ENCODE measurements around the gene CHRND. TPM values are rescaled to one million over a fixed set of nuclear protein-coding genes. Genes with fewer than 3 reads are reported as not detected.

Gene CHRND
- total and polyA plus RNA-seq, 2 donors, result 0.43 to 0.57 TPM

- no peaks in the 10 kb centered on the region for H3K36me3 ChIP-seq (ENCODE audit: control insufficient read depth in 2 of 2, insufficient read depth in 2 of 2, low read length in 1 of 2)
- H3K27ac ChIP-seq (ENCODE audit: low read depth in 1 of 2, low read length in 1 of 2), result no peak overlapping the region
- H3K4me3 ChIP-seq (ENCODE audit: low read length in 2 of 2), result no peak overlapping the region
- WGBS, result 95% methylated on average over 10 of the region's 10 CpGs
- H3K27me3 ChIP-seq (ENCODE audit: control insufficient read depth in 2 of 2, insufficient read depth in 1 of 2, low read length in 1 of 2), result peaks cover 0 to 51% of the 10 kb centered on the region in 2 donors
- H3K4me1 ChIP-seq (ENCODE audit: control insufficient read depth in 2 of 2, insufficient read depth in 2 of 2, low read length in 2 of 2), result no peaks in the 10 kb centered on the region
- DNase-seq (ENCODE audit: low read depth in 6 of 9, low spot score in 9 of 9), result no peak
- no peaks in the 10 kb centered on the region for H3K9me3 ChIP-seq (ENCODE audit: control insufficient read depth in 2 of 2, insufficient read depth in 1 of 2, low read length in 1 of 2)
These were observed 13.4 kb upstream of the CHRND start for GRCh38 chr2:232512602-232513001.

- H3K27me3 ChIP-seq (ENCODE audit: control insufficient read depth in 2 of 2, insufficient read depth in 1 of 2, low read length in 1 of 2), result peaks cover 0 to 49% of the 10 kb centered on the region in 2 donors
- H3K36me3 ChIP-seq (ENCODE audit: control insufficient read depth in 2 of 2, insufficient read depth in 2 of 2, low read length in 1 of 2), result no peaks in the 10 kb centered on the region
- 93% methylated on average over 5 of the region's 5 CpGs for WGBS
- H3K4me1 ChIP-seq (ENCODE audit: control insufficient read depth in 2 of 2, insufficient read depth in 2 of 2, low read length in 2 of 2), result no peaks in the 10 kb centered on the region
- H3K4me3 ChIP-seq (ENCODE audit: low read length in 2 of 2), result no peak overlapping the region
- H3K27ac ChIP-seq (ENCODE audit: low read depth in 1 of 2, low read length in 1 of 2), result no peak overlapping the region
- H3K9me3 ChIP-seq (ENCODE audit: control insufficient read depth in 2 of 2, insufficient read depth in 1 of 2, low read length in 1 of 2), result no peaks in the 10 kb centered on the region
- DNase-seq (ENCODE audit: low read depth in 6 of 9, low spot score in 9 of 9), result no peak
These were observed 12.6 kb upstream of the CHRND start for GRCh38 chr2:232513353-232513752.

GRCh38 chr2:232515639-232516038 lies 10.3 kb upstream of the CHRND start:
- Histone ChIP-seq H3K9me3 (ENCODE audit: control insufficient read depth in 2 of 2, insufficient read depth in 1 of 2, low read length in 1 of 2) (no peaks in the 10 kb centered on the region), H3K4me1 (ENCODE audit: control insufficient read depth in 2 of 2, insufficient read depth in 2 of 2, low read length in 2 of 2) (peaks cover 0 to 4% of the 10 kb centered on the region in 2 donors), H3K4me3 (ENCODE audit: low read length in 2 of 2) (no peak overlapping the region), H3K27ac (ENCODE audit: low read depth in 1 of 2, low read length in 1 of 2) (no peak overlapping the region), H3K27me3 (ENCODE audit: control insufficient read depth in 2 of 2, insufficient read depth in 1 of 2, low read length in 1 of 2) (peaks cover 3 to 64% of the 10 kb centered on the region in 2 donors), H3K36me3 (ENCODE audit: control insufficient read depth in 2 of 2, insufficient read depth in 2 of 2, low read length in 1 of 2) (no peaks in the 10 kb centered on the region)
- no peak for DNase-seq (ENCODE audit: low read depth in 6 of 9, low spot score in 9 of 9)
- WGBS, result 97% methylated on average over 7 of the region's 7 CpGs

GRCh38 chr2:232516551-232516950 lies 9.4 kb upstream of the CHRND start:
- H3K9me3 ChIP-seq (ENCODE audit: control insufficient read depth in 2 of 2, insufficient read depth in 1 of 2, low read length in 1 of 2), result no peaks in the 10 kb centered on the region
- H3K4me1 ChIP-seq (ENCODE audit: control insufficient read depth in 2 of 2, insufficient read depth in 2 of 2, low read length in 2 of 2), result peaks cover 0 to 4% of the 10 kb centered on the region in 2 donors
- peaks cover 3 to 67% of the 10 kb centered on the region in 2 donors for H3K27me3 ChIP-seq (ENCODE audit: control insufficient read depth in 2 of 2, insufficient read depth in 1 of 2, low read length in 1 of 2)
- H3K36me3 ChIP-seq (ENCODE audit: control insufficient read depth in 2 of 2, insufficient read depth in 2 of 2, low read length in 1 of 2), result no peaks in the 10 kb centered on the region
- no peak overlapping the region for H3K27ac ChIP-seq (ENCODE audit: low read depth in 1 of 2, low read length in 1 of 2)
- DNase-seq (ENCODE audit: low read depth in 6 of 9, low spot score in 9 of 9), result no peak
- H3K4me3 ChIP-seq (ENCODE audit: low read length in 2 of 2), result no peak overlapping the region
- WGBS, result 93% methylated on average over 3 of the region's 3 CpGs

GRCh38 chr2:232518844-232519243 lies 7.1 kb upstream of the CHRND start:
- no peak overlapping the region for H3K27ac ChIP-seq (ENCODE audit: low read depth in 1 of 2, low read length in 1 of 2)
- peaks cover 4 to 6% of the 10 kb centered on the region in 2 donors for H3K4me1 ChIP-seq (ENCODE audit: control insufficient read depth in 2 of 2, insufficient read depth in 2 of 2, low read length in 2 of 2)
- H3K27me3 ChIP-seq (ENCODE audit: control insufficient read depth in 2 of 2, insufficient read depth in 1 of 2, low read length in 1 of 2), result peaks cover 26 to 77% of the 10 kb centered on the region in 2 donors
- H3K36me3 ChIP-seq (ENCODE audit: control insufficient read depth in 2 of 2, insufficient read depth in 2 of 2, low read length in 1 of 2), result no peaks in the 10 kb centered on the region
- WGBS, result 84% methylated on average over 6 of the region's 6 CpGs
- no peak for DNase-seq (ENCODE audit: low read depth in 6 of 9, low spot score in 9 of 9)
- H3K4me3 ChIP-seq (ENCODE audit: low read length in 2 of 2), result no peak overlapping the region
- no peaks in the 10 kb centered on the region for H3K9me3 ChIP-seq (ENCODE audit: control insufficient read depth in 2 of 2, insufficient read depth in 1 of 2, low read length in 1 of 2)

- Histone ChIP-seq H3K9me3 (ENCODE audit: control insufficient read depth in 2 of 2, insufficient read depth in 1 of 2, low read length in 1 of 2) (no peaks in the 10 kb centered on the region), H3K4me3 (ENCODE audit: low read length in 2 of 2) (no peak within 1 kb of the TSS), H3K27me3 (ENCODE audit: control insufficient read depth in 2 of 2, insufficient read depth in 1 of 2, low read length in 1 of 2) (peaks cover 36 to 84% of the 10 kb centered on the region in 2 donors), H3K4me1 (ENCODE audit: control insufficient read depth in 2 of 2, insufficient read depth in 2 of 2, low read length in 2 of 2) (peaks cover 4 to 6% of the 10 kb centered on the region in 2 donors), H3K36me3 (ENCODE audit: control insufficient read depth in 2 of 2, insufficient read depth in 2 of 2, low read length in 1 of 2) (no peaks in the 10 kb centered on the region), H3K27ac (ENCODE audit: low read depth in 1 of 2, low read length in 1 of 2) (no peak within 1 kb of the TSS)
- DNase-seq (ENCODE audit: low read depth in 6 of 9, low spot score in 9 of 9), result no peak
- 78% methylated on average over 19 of the region's 19 CpGs for WGBS
These were observed 6.2 kb upstream of the CHRND start, which contains the start of gene PRSS56 for GRCh38 chr2:232519581-232520438. TSS of gene PRSS56 (plus strand) at chr2:232520388. CDS start at chr2:232520599, 211 bp downstream.

GRCh38 chr2:232520489-232520888 lies 5.5 kb upstream of the CHRND start:
- Histone ChIP-seq H3K4me1 (ENCODE audit: control insufficient read depth in 2 of 2, insufficient read depth in 2 of 2, low read length in 2 of 2) (peaks cover 4 to 6% of the 10 kb centered on the region in 2 donors), H3K9me3 (ENCODE audit: control insufficient read depth in 2 of 2, insufficient read depth in 1 of 2, low read length in 1 of 2) (no peaks in the 10 kb centered on the region), H3K36me3 (ENCODE audit: control insufficient read depth in 2 of 2, insufficient read depth in 2 of 2, low read length in 1 of 2) (no peaks in the 10 kb centered on the region), H3K27ac (ENCODE audit: low read depth in 1 of 2, low read length in 1 of 2) (no peak overlapping the region), H3K27me3 (ENCODE audit: control insufficient read depth in 2 of 2, insufficient read depth in 1 of 2, low read length in 1 of 2) (peaks cover 43 to 87% of the 10 kb centered on the region in 2 donors), H3K4me3 (ENCODE audit: low read length in 2 of 2) (no peak overlapping the region)
- DNase-seq (ENCODE audit: low read depth in 6 of 9, low spot score in 9 of 9), result no peak
- WGBS, result 86% methylated on average over 15 of the region's 15 CpGs

- peaks cover 45 to 91% of the 10 kb centered on the region in 2 donors for H3K27me3 ChIP-seq (ENCODE audit: control insufficient read depth in 2 of 2, insufficient read depth in 1 of 2, low read length in 1 of 2)
- H3K4me1 ChIP-seq (ENCODE audit: control insufficient read depth in 2 of 2, insufficient read depth in 2 of 2, low read length in 2 of 2), result peaks cover 4 to 6% of the 10 kb centered on the region in 2 donors
- no peaks in the 10 kb centered on the region for H3K9me3 ChIP-seq (ENCODE audit: control insufficient read depth in 2 of 2, insufficient read depth in 1 of 2, low read length in 1 of 2)
- no peak overlapping the region for H3K4me3 ChIP-seq (ENCODE audit: low read length in 2 of 2)
- H3K27ac ChIP-seq (ENCODE audit: low read depth in 1 of 2, low read length in 1 of 2), result no peak overlapping the region
- no peaks in the 10 kb centered on the region for H3K36me3 ChIP-seq (ENCODE audit: control insufficient read depth in 2 of 2, insufficient read depth in 2 of 2, low read length in 1 of 2)
- 93% methylated on average over 14 of the region's 14 CpGs for WGBS
- DNase-seq (ENCODE audit: low read depth in 6 of 9, low spot score in 9 of 9), result no peak
These were observed 4.9 kb upstream of the CHRND start for GRCh38 chr2:232521098-232521497.

- H3K4me3 ChIP-seq (ENCODE audit: low read length in 2 of 2), result peak overlapping the region in 1 of 2 donors; percentile 17
- H3K4me1 ChIP-seq (ENCODE audit: control insufficient read depth in 2 of 2, insufficient read depth in 2 of 2, low read length in 2 of 2), result peaks cover 4 to 6% of the 10 kb centered on the region in 2 donors
- DNase-seq (ENCODE audit: low read depth in 6 of 9, low spot score in 9 of 9), result peak in 6 of 9 donors; percentile 19 to 62 (median 42)
- H3K27me3 ChIP-seq (ENCODE audit: control insufficient read depth in 2 of 2, insufficient read depth in 1 of 2, low read length in 1 of 2), result peaks cover 50 to 92% of the 10 kb centered on the region in 2 donors
- no peaks in the 10 kb centered on the region for H3K9me3 ChIP-seq (ENCODE audit: control insufficient read depth in 2 of 2, insufficient read depth in 1 of 2, low read length in 1 of 2)
- no peak overlapping the region for H3K27ac ChIP-seq (ENCODE audit: low read depth in 1 of 2, low read length in 1 of 2)
- H3K36me3 ChIP-seq (ENCODE audit: control insufficient read depth in 2 of 2, insufficient read depth in 2 of 2, low read length in 1 of 2), result no peaks in the 10 kb centered on the region
- 11% methylated on average over 66 of the region's 66 CpGs for WGBS
These were observed 3.9 kb upstream of the CHRND start for GRCh38 chr2:232521959-232522622.

All from thymus (tissue), 11 donors.